ENCODE results near the gene PCBP3.
"Not testable (repeated sequence)": the region's sequence is repeated elsewhere in the genome, so short reads cannot be mapped to it uniquely, and the experiment has no call there.

The PCBP3 gene

GRCh38 chr21:45615145-45615711 is 28.3 kb upstream of the PCBP3 start:
- no peak for DNase-seq (ENCODE audit: extremely low read depth, low read depth)
- H3K4me3 ChIP-seq (replicated peaks; ENCODE audit: low read depth, low read length), result no peak overlapping the region
- TF ChIP-seq, protein P1, sequence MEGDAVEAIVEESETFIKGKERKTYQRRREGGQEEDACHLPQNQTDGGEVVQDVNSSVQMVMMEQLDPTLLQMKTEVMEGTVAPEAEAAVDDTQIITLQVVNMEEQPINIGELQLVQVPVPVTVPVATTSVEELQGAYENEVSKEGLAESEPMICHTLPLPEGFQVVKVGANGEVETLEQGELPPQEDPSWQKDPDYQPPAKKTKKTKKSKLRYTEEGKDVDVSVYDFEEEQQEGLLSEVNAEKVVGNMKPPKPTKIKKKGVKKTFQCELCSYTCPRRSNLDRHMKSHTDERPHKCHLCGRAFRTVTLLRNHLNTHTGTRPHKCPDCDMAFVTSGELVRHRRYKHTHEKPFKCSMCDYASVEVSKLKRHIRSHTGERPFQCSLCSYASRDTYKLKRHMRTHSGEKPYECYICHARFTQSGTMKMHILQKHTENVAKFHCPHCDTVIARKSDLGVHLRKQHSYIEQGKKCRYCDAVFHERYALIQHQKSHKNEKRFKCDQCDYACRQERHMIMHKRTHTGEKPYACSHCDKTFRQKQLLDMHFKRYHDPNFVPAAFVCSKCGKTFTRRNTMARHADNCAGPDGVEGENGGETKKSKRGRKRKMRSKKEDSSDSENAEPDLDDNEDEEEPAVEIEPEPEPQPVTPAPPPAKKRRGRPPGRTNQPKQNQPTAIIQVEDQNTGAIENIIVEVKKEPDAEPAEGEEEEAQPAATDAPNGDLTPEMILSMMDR (IDR thresholded peaks at IDR 0.05; ENCODE audit: low read depth, low read length, missing control alignments), result no peak

GRCh38 chr21:45617021-45617921 is 26.3 kb upstream of the PCBP3 start:
- DNase-seq (ENCODE audit: extremely low read depth, low read depth), result no peak
- no peak overlapping the region for H3K4me3 ChIP-seq (replicated peaks; ENCODE audit: low read depth, low read length)
- TF ChIP-seq, protein P1 (IDR thresholded peaks at IDR 0.05; ENCODE audit: low read depth, low read length, missing control alignments), result no peak

DNA sequence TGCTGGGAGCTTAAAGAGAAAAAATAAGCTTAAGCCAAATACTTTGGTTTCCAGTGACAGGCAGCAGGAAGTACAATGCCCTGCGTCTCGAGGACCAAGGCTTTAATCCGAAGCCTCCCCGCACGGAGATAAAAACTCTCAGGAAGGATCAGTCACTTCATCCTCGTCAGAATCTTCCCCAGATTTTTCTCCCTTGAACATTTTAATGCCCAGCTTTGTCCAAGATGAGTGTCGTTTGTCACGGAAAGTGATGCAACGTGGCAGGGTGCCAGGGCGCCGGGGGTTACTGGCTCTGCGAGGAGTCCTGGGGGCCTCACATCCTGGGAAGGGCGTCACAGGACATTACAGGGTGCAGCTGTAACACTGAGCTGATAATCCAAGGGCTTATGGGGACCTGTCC is 25.2 kb upstream of the PCBP3 start:
- DNase-seq (ENCODE audit: extremely low read depth, low read depth), result no peak
- H3K4me3 ChIP-seq (replicated peaks; ENCODE audit: low read depth, low read length), result no peak overlapping the region
- TF ChIP-seq, protein P1 (IDR thresholded peaks at IDR 0.05; ENCODE audit: low read depth, low read length, missing control alignments), result no peak

DNA sequence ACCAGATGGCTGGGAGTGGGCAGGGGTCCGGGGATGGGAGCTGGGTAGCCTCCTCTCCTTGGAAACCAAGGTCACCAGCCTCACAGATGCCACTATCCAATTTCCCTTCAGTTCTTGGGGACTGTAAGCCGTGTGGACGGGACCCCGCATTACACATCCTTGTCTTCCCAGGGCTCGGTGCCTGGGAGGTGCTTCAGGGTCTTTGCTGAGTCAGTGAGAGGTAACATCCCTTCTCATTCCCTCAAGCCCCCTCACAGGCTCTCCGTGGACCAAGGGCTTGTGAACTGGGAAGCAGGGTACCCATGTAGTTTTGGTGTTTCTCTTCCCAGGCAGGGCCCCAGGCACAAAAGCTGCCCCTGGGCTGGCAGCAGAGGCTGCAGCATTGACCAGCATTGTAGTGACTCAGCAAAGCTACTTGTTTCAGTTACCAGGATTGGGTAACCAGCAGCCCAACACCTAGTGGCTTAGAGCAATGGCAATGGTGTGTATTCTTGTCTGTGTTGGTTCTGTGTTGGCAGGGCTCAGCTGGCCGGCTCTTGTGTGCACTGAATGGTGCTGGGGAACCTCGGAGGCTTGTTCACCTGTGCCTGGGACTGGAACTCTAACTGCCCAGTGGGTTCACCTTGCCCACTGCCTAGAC is 24.6 kb upstream of the PCBP3 start:
- TF ChIP-seq, protein P1 (IDR thresholded peaks at IDR 0.05; ENCODE audit: low read depth, low read length, missing control alignments), result no peak
- H3K4me3 ChIP-seq (replicated peaks; ENCODE audit: low read depth, low read length), result no peak overlapping the region
- no peak for DNase-seq (ENCODE audit: extremely low read depth, low read depth)

DNA sequence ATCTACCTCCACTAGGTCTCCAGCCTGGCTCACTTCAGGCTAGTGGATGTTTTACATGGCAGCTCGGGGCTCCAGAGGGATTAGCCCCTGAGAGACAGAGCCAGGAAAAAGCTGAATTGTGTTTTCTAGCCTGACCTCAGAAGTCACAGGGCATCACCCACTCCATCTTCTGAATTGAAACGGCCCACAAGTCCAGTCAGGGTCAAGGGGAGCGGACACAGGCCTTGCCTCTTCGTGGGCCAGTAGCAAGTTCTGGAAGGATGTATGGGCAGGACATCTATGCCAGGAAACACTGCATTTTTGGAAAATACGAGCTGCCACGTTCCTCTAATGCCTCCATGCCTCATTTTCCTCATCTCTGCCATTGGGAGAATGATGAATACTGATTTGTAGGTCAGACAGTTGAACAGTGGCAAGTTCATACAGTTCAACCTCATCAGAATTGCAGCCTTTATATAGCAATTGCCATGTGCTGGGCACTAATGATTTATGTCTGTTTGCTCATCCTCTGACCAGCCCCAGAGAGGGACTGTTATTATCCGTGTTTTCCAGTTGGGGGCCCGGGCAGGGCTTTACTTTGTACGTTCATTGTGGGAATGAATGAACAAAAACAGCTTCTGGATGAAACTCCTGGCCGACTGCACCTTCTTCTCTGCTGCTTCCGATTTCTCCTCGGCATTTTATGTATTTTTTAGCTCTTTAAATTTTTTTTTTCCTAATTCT is 23.2 kb upstream of the PCBP3 start:
- TF ChIP-seq, protein P1 (IDR thresholded peaks at IDR 0.05; ENCODE audit: low read depth, low read length, missing control alignments), result no peak
- no peak for DNase-seq (ENCODE audit: extremely low read depth, low read depth)
- H3K4me3 ChIP-seq (replicated peaks; ENCODE audit: low read depth, low read length), result no peak overlapping the region

DNA sequence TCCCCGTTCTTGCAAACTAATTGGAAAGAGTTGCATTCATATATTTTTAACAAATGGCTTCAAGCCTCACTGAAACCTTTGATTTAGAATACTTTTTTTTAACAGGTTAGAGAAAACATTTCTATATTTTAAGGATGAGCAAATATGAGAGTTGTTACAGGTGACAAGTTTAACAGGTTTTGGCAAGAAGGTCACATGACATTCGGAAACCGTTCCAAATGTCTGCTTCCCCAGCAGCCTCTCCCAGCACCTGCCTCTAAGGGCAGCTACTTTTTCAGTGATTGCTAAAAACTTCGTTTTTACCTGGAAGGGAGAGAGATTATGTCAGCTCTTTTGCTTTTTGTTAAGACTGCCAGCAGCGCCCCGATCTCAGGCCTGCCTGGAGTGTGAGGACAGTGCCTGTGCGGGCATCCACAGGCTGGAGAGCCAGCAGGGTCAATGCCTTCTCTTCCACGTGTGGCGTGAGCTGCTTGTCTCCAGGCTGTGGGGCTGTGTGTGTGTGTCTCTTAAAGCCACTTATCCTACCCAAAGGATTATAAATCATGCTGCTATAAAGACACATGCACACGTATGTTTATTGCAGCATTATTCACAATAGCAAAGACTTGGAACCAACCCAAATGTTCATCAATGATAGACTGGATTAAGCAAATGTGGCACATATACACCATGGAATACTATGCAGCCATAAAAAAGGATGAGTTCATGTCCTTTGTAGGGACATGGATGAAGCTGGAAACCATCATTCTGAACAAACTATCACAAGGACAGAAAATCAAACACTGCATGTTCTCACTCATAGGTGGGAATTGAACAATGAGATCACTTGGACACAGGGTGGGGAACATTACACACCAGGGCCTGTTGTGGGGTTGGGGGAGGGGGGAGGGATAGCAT is 21.8 kb upstream of the PCBP3 start:
- not testable (repeated sequence) for H3K4me3 ChIP-seq (replicated peaks; ENCODE audit: low read depth, low read length); DNase-seq (ENCODE audit: extremely low read depth, low read depth)

Measured in HFF-Myc (cell line).